Measurements from ENCODE around the gene CXCR3. TPM values are rescaled to one million over a fixed set of nuclear protein-coding genes. Genes with fewer than 3 reads are reported as not detected.

CXCR3 gene
- total RNA-seq, 1 donor from 2014 or later = not detected

GRCh38 chrX:71607488-71607887 lies 10.8 kb downstream of the CXCR3 start:
- FAIRE-seq = peak; percentile 17
- peaks cover 55% of the 10 kb centered on the region for H3K36me3 Mint-ChIP-seq (ENCODE audit: low read depth, unreplicated experiment)
- Histone ChIP-seq H3K9me3 (ENCODE audit: insufficient read depth, low read depth, low read length) (no peaks in the 10 kb centered on the region), H3K36me3 (ENCODE audit: insufficient read depth, low read length) (peaks cover 15% of the 10 kb centered on the region), H4K20me1 (ENCODE audit: insufficient read depth, low read length) (peaks cover 21% of the 10 kb centered on the region), H3K4me3 (ENCODE audit: insufficient read depth, low read depth, low read length) (no peak overlapping the region), H3K4me1 (ENCODE audit: insufficient read depth, low read length) (no peaks in the 10 kb centered on the region), H2AFZ (ENCODE audit: low read depth, low read length) (no peak overlapping the region), H3K79me2 (ENCODE audit: insufficient read depth, low read length) (no peaks in the 10 kb centered on the region), H3K4me2 (ENCODE audit: low read length) (no peak overlapping the region), H3K9ac (ENCODE audit: low read length) (no peak overlapping the region), H3K27me3 (ENCODE audit: insufficient read depth, low read length) (no peaks in the 10 kb centered on the region), H3K27ac (ENCODE audit: low read depth, low read length) (no peak overlapping the region)
- no peaks in the 10 kb centered on the region for H3K27me3 Mint-ChIP-seq (ENCODE audit: low read depth, unreplicated experiment)
- H3K4me3 Mint-ChIP-seq (ENCODE audit: unreplicated experiment) = no peak overlapping the region
- peak overlapping the region; percentile 2 for H3K27ac Mint-ChIP-seq (ENCODE audit: unreplicated experiment)
- TF ChIP-seq EZH2 (IDR thresholded peaks at IDR 0.05; ENCODE audit: insufficient read depth, low read length) (no peak), CTCF (IDR thresholded peaks at IDR 0.05; ENCODE audit: insufficient read depth, low read depth, low read length) (no peak)
- no peaks in the 10 kb centered on the region for H3K4me1 Mint-ChIP-seq (ENCODE audit: low read depth, unreplicated experiment)
- DNase-seq (ENCODE audit: low read depth) = no peak
- H3K9me3 Mint-ChIP-seq (ENCODE audit: unreplicated experiment) = peaks cover 12% of the 10 kb centered on the region

GRCh38 chrX:71606536-71607216 lies 11.6 kb downstream of the CXCR3 start:
- Histone ChIP-seq H3K9me3 (ENCODE audit: insufficient read depth, low read depth, low read length) (no peaks in the 10 kb centered on the region), H4K20me1 (ENCODE audit: insufficient read depth, low read length) (peaks cover 21% of the 10 kb centered on the region), H3K4me1 (ENCODE audit: insufficient read depth, low read length) (no peaks in the 10 kb centered on the region), H3K79me2 (ENCODE audit: insufficient read depth, low read length) (no peaks in the 10 kb centered on the region), H3K4me2 (ENCODE audit: low read length) (no peak overlapping the region), H3K27me3 (ENCODE audit: insufficient read depth, low read length) (no peaks in the 10 kb centered on the region), H3K36me3 (ENCODE audit: insufficient read depth, low read length) (peaks cover 15% of the 10 kb centered on the region), H2AFZ (ENCODE audit: low read depth, low read length) (no peak overlapping the region), H3K9ac (ENCODE audit: low read length) (no peak overlapping the region), H3K27ac (ENCODE audit: low read depth, low read length) (no peak overlapping the region), H3K4me3 (ENCODE audit: insufficient read depth, low read depth, low read length) (no peak overlapping the region)
- no peaks in the 10 kb centered on the region for H3K27me3 Mint-ChIP-seq (ENCODE audit: low read depth, unreplicated experiment)
- no peak overlapping the region for H3K27ac Mint-ChIP-seq (ENCODE audit: unreplicated experiment)
- H3K36me3 Mint-ChIP-seq (ENCODE audit: low read depth, unreplicated experiment) = peaks cover 58% of the 10 kb centered on the region
- TF ChIP-seq CTCF (IDR thresholded peaks at IDR 0.05; ENCODE audit: insufficient read depth, low read depth, low read length) (no peak), EZH2 (IDR thresholded peaks at IDR 0.05; ENCODE audit: insufficient read depth, low read length) (no peak)
- H3K4me3 Mint-ChIP-seq (ENCODE audit: unreplicated experiment) = no peak overlapping the region
- peak; percentile 5 for FAIRE-seq
- no peak for DNase-seq (ENCODE audit: low read depth)
- peaks cover 12% of the 10 kb centered on the region for H3K9me3 Mint-ChIP-seq (ENCODE audit: unreplicated experiment)
- no peaks in the 10 kb centered on the region for H3K4me1 Mint-ChIP-seq (ENCODE audit: low read depth, unreplicated experiment)

All from astrocyte (in vitro differentiated cells and primary cell).